Measurements from ENCODE around the gene GSK3A.

The GSK3A gene

DNA sequence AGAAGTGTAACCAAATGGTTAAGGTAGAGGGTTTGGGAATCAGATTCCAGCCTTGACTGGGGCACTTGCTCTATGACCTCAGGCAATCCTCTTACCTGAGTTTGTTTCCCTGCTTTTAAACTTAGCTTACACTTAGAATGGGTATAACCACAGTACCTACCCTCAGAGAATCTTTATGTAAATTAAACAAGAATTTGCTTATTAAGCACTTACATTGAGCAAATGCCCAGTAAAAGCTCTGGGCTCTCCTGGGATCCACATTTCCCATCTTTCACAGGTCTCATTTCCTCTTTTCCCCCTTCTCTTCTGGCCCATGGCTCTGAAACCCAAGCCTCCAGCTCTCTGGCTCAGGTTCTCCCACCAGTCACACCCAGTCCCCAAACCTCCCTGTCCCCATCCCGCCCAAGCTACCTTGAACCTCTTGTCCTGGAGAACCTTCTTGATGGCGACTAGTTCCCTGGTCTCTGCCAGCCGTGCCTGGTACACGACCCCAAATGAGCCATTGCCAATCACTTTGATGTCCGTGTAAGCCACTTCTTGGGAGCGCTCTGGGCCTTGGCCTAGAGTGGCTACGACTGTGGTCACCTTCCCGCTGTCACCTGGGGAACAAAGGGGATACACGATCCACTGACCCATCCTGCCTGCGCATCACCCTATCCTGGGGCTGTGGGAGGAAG is 2.7 kb downstream of the GSK3A start:
- TF ChIP-seq EZH2 (optimal IDR thresholded peaks at IDR 0.05; ENCODE audit: low read depth, low read length) (no peak), EZH2phosphoT487 (IDR thresholded peaks at IDR 0.05; ENCODE audit: low read length) (no peak)
- TF ChIP-seq, protein P1, sequence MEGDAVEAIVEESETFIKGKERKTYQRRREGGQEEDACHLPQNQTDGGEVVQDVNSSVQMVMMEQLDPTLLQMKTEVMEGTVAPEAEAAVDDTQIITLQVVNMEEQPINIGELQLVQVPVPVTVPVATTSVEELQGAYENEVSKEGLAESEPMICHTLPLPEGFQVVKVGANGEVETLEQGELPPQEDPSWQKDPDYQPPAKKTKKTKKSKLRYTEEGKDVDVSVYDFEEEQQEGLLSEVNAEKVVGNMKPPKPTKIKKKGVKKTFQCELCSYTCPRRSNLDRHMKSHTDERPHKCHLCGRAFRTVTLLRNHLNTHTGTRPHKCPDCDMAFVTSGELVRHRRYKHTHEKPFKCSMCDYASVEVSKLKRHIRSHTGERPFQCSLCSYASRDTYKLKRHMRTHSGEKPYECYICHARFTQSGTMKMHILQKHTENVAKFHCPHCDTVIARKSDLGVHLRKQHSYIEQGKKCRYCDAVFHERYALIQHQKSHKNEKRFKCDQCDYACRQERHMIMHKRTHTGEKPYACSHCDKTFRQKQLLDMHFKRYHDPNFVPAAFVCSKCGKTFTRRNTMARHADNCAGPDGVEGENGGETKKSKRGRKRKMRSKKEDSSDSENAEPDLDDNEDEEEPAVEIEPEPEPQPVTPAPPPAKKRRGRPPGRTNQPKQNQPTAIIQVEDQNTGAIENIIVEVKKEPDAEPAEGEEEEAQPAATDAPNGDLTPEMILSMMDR (IDR thresholded peaks at IDR 0.05; ENCODE audit: low read length), result no peak
- Histone ChIP-seq H3K9ac (ENCODE audit: low read length) (no peak overlapping the region), H4K20me1 (ENCODE audit: insufficient read depth, low read length) (no peaks in the 10 kb centered on the region), H3K27ac (ENCODE audit: low read length) (no peak overlapping the region), H3K36me3 (replicated peaks; ENCODE audit: insufficient read depth, low read length) (no peaks in the 10 kb centered on the region), H3K79me2 (ENCODE audit: low read length) (peaks cover 50% of the 10 kb centered on the region), H2AFZ (ENCODE audit: low read length) (no peak overlapping the region), H3K4me1 (ENCODE audit: low read length) (peaks cover 5% of the 10 kb centered on the region; the same call in 1 of the 2 replicates), H3F3A (ENCODE audit: insufficient read depth, low read length) (peaks cover 11% of the 10 kb centered on the region), H3K4me3 (ENCODE audit: low read length) (no peak overlapping the region), H3K27me3 (replicated peaks; ENCODE audit: insufficient read depth, low read length) (no peaks in the 10 kb centered on the region), H3K4me2 (ENCODE audit: low read depth, low read length) (no peak overlapping the region), H3K9me2 (replicated peaks; ENCODE audit: insufficient read depth, low read length) (no peaks in the 10 kb centered on the region), H3K9me3 (replicated peaks; ENCODE audit: insufficient read depth, low read length) (no peaks in the 10 kb centered on the region)
- no peak for DNase-seq

DNA sequence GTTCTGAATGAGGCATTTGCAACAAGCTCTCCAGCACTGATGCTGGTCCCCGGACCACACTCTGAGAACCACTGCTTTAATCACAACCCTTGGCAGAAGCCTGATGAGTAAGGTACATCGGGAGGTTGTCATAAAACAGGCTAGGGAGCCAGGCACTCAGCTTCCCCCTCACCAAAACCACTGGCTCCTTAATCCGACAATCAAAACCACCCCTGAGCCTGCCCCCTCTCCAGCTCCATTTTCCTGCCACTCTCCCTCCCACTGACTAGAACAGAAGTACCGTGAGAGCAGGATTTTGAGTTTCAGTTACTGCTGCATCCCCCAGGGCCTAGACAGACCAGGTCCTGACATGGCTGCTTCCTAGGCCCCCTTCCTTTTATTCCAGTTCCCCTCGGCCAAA is 7.2 kb downstream of the GSK3A start:
- no peak overlapping the region for H3K9ac ChIP-seq (ENCODE audit: low read length)
- no peaks in the 10 kb centered on the region for H3K27me3 ChIP-seq (replicated peaks; ENCODE audit: insufficient read depth, low read length)

DNA sequence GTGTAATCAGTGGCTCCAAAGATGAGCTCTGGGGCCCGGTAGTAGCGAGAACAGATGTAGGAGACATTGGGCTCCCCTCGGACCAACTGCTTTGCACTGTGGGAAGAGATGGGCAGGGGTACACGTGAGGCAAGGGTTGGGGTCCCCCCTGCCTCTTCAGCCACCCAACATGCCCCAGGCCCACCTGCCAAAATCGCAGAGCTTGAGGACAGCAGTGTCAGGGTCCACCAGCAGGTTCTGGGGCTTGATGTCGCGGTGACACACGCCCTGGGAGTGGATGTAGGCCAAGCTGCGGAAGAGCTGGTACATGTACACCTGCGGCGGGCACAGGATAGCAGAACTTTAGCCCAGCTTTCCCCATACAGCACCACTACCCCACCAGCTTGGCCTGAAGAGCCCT is 8.0 kb downstream of the GSK3A start:
- H3F3A ChIP-seq (ENCODE audit: insufficient read depth, low read length), result no peaks in the 10 kb centered on the region
- no peak for TF ChIP-seq EZH2 (optimal IDR thresholded peaks at IDR 0.05; ENCODE audit: low read depth, low read length)
- no peak for TF ChIP-seq EZH2phosphoT487 (IDR thresholded peaks at IDR 0.05; ENCODE audit: low read length)
- TF ChIP-seq, protein P1 (IDR thresholded peaks at IDR 0.05; ENCODE audit: low read length), result no peak
- H2AFZ ChIP-seq (ENCODE audit: low read length), result no peak overlapping the region
- H3K4me1 ChIP-seq (ENCODE audit: low read length), result no peaks in the 10 kb centered on the region
- H3K9ac ChIP-seq (ENCODE audit: low read length), result no peak overlapping the region
- no peak overlapping the region for H3K4me2 ChIP-seq (ENCODE audit: low read depth, low read length)
- H3K27ac ChIP-seq (ENCODE audit: low read length), result no peak overlapping the region
- no peaks in the 10 kb centered on the region for H3K27me3 ChIP-seq (replicated peaks; ENCODE audit: insufficient read depth, low read length)
- no peaks in the 10 kb centered on the region for H3K9me2 ChIP-seq (replicated peaks; ENCODE audit: insufficient read depth, low read length)
- no peak overlapping the region for H3K4me3 ChIP-seq (ENCODE audit: low read length)
- H3K36me3 ChIP-seq (replicated peaks; ENCODE audit: insufficient read depth, low read length), result no peaks in the 10 kb centered on the region
- DNase-seq, result no peak
- peaks cover 31% of the 10 kb centered on the region for H3K79me2 ChIP-seq (ENCODE audit: low read length)
- no peaks in the 10 kb centered on the region for H4K20me1 ChIP-seq (ENCODE audit: insufficient read depth, low read length)
- H3K9me3 ChIP-seq (replicated peaks; ENCODE audit: insufficient read depth, low read length), result no peaks in the 10 kb centered on the region

More for the DNA sequence above, 7.2 kb downstream of the GSK3A start:
- H3K9me3 ChIP-seq (replicated peaks; ENCODE audit: insufficient read depth, low read length), result no peaks in the 10 kb centered on the region
- H2AFZ ChIP-seq (ENCODE audit: low read length), result no peak overlapping the region
- no peak for DNase-seq
- no peaks in the 10 kb centered on the region for H3K4me1 ChIP-seq (ENCODE audit: low read length)
- H3K9me2 ChIP-seq (replicated peaks; ENCODE audit: insufficient read depth, low read length), result no peaks in the 10 kb centered on the region
- no peaks in the 10 kb centered on the region for H3F3A ChIP-seq (ENCODE audit: insufficient read depth, low read length)
- no peaks in the 10 kb centered on the region for H4K20me1 ChIP-seq (ENCODE audit: insufficient read depth, low read length)
- peaks cover 30% of the 10 kb centered on the region for H3K79me2 ChIP-seq (ENCODE audit: low read length)
- TF ChIP-seq, protein P1 (IDR thresholded peaks at IDR 0.05; ENCODE audit: low read length), result no peak
- TF ChIP-seq EZH2phosphoT487 (IDR thresholded peaks at IDR 0.05; ENCODE audit: low read length) (no peak), EZH2 (optimal IDR thresholded peaks at IDR 0.05; ENCODE audit: low read depth, low read length) (no peak)
- no peak overlapping the region for H3K4me2 ChIP-seq (ENCODE audit: low read depth, low read length)
- H3K36me3 ChIP-seq (replicated peaks; ENCODE audit: insufficient read depth, low read length), result no peaks in the 10 kb centered on the region
- H3K27ac ChIP-seq (ENCODE audit: low read length), result no peak overlapping the region
- H3K4me3 ChIP-seq (ENCODE audit: low read length), result no peak overlapping the region

Data from MM.1S (cell line).